GM12874 (cell line): ENCODE measurements around the gene DDX54.
A peak's percentile ranks its signal among the peaks of the same experiment; 100 is the strongest.

ENCODE experiments used
- TF ChIP-seq, protein P1 (sequence below): IDR thresholded peaks from 2 replicates; pipeline ENCODE4 v1.5.1; 2011; ENCODE audit warnings: low read depth, mild to moderate bottlenecking, control low read depth, low read length, moderate library complexity; ENCODE audit not compliant: insufficient read depth

DDX54 gene

DNA sequence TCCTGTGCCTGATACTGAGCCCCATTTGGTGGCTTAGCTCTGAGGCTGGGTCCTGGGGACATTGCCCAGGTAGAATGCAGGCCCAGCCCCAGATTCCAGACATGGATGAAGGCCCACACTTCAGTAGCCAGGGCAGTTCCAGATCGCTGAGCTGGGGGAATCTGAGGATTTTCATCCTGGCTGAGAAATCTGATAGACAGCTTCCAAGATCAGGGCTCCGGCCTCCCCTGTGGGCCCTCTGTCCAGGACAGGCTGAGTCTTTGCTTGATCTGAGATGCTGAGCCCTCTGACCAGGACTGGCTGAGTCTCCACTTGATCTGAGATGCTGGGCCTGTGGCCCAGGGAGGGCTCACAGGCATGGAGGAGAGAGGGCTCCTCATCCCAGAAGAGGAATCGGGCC lies 46.5 kb downstream of the DDX54 start:
- TF ChIP-seq, protein P1, sequence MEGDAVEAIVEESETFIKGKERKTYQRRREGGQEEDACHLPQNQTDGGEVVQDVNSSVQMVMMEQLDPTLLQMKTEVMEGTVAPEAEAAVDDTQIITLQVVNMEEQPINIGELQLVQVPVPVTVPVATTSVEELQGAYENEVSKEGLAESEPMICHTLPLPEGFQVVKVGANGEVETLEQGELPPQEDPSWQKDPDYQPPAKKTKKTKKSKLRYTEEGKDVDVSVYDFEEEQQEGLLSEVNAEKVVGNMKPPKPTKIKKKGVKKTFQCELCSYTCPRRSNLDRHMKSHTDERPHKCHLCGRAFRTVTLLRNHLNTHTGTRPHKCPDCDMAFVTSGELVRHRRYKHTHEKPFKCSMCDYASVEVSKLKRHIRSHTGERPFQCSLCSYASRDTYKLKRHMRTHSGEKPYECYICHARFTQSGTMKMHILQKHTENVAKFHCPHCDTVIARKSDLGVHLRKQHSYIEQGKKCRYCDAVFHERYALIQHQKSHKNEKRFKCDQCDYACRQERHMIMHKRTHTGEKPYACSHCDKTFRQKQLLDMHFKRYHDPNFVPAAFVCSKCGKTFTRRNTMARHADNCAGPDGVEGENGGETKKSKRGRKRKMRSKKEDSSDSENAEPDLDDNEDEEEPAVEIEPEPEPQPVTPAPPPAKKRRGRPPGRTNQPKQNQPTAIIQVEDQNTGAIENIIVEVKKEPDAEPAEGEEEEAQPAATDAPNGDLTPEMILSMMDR = no peak

DNA sequence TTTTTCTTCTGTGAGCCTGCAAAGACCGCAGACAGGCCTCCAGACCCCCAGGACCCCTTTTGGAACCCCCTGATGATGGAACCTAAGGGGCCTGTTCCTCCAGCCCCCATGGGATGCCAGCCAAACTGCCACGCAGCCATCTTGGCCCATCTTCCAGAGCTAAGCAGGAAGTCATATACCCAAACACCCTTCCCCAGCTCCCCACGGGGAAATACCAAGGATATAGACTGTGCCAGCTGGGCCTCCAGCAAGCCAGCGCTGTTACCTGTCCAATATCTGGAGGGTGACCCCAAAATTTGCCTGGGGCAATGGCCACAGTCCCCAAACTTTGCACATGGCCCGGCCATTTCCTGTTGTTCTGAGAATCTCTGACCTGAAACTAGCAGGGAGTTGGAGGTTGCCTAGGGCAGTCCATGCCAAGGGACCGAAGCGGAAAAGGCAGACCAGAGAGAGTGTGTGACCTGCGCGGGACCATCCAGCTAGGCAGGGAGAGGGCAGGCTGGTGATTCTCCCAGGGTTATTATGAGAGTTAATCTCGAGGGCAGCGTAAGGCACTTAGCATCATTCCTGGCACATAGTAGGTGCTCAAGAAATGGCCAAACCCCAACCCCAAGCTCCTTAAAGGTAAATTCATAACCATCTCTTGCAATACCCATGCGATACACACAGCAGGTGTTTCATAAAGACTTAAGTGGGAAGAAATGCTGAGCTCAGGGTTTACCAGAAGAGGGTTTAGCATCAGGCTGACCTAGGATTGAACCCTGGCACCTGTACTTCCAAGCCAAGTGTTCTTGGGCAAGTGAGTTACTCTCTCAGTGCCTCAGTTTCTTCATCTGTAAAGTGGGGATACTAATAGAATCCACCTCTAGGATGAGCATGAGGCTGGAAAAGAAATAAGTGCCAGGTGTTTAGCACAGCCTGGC lies 47.2 kb downstream of the DDX54 start:
- TF ChIP-seq, protein P1 = no peak

DNA sequence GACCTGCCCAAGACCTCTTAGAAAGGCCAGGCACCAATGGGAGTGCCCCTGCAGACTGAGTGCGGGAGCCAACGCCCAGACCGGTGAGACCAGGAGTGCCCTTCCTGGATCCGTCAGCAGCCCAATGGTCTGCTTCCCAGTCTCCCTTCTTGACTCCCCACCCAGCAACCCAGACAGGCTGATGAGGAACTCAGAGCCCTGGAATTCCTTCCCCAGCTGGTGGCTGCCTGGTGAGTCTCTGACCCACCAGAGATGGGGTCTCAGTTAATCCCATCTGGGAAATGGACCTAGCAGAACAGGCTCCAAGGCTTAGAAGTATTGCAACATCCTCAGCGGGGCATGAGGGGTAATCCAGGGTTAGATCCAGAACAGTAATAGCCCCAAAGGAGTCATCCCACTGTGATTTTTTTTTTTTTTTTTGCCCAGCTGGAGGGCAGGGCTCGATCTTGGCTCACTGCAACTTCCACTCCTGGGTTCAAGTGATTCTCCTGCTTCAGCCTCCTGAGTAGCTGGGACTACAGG lies 48.2 kb downstream of the DDX54 start:
- TF ChIP-seq, protein P1 = no peak

DNA sequence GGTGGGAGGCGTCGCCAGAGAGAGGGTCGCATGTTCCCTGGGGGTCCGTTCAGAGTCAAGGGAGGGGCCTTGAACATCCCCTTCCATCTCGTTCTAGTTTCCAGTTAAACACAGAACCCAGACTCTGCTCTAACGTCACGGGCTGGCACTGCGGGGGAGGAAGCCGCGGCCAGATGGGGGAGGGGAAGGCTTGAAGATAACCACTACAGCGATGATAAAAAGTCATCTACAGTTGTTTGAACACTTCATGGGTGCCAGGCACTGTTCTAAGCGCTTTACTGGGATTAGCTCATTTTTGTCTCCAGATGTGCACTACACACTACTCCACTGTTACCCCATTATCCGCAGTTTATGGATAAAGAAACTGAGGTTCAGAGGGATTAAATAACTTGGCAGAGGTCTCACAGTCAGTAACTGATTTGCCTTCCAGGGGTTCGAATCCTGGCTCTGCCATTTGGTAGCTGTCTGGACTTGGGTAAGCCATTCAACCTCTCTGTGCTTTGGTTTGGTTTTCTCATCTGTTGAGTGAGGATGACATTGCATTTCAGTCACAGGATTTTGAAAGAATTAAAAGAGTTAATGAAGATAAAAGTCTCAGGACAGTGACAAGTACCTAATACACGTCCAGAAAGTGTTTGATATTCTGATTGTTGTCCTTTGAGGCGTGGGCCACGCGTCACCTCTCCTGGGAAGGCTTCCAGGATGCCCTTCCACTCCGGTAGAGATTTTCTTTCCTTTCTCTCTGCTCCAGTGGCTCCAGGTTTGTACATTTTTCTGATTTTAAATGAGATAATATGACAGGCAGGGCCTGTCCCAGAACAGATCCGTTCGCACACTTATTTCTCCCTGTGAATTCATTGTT lies 48.9 kb downstream of the DDX54 start:
- TF ChIP-seq, protein P1 = no peak

DNA sequence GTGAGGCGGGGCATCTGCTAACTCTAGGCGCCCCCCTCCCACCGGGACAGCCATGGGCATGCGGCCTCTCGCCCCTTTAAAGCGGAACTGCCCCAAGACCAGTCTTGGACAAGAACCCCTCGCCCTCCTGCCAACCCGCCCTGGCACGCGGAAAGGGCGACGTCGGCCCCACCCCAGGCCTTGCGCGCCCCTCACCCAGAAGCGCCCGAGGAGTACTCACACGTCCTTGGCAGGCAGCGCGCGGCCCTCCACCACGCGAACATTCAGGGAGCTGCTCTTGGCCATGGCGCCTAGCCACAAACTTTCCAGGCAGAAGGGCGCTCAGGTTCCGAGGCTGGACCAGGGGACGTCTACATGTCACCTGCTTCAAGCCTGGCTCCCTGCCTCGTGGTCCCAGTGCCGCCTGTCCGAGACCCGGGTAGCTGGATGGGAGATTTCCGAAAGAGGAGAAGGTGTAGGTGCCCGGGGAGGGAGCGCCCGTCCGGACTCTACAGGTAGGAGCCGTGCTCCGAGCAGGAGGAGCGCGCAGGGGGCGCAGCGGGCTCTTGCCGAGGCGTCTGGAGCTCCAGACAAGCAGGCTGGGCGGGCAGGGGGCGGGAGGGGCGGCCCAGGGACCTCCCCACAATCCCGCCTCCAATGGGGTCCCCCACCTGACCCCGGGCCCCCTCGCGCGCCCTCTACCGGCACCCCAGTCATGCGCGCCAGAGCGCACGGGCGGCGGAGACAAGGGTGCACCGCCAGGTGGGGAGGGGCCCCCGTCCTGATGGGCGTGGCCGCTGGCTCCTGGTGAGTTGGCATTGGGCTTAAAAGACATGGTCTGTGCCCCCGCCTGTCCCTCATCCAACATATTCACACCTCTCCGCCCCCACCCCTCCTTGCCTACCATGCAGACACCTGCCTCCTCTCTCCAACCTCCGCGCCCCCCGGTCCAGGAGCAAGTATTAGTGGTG lies 49.8 kb downstream of the DDX54 start, which contains the start of gene RASAL1:
TSS of gene RASAL1 (minus strand) at position 584 of the 950 bp plus-strand sequence. CDS start at position 285, 299 bp downstream.
- TF ChIP-seq, protein P1 = peak; percentile 70

DNA sequence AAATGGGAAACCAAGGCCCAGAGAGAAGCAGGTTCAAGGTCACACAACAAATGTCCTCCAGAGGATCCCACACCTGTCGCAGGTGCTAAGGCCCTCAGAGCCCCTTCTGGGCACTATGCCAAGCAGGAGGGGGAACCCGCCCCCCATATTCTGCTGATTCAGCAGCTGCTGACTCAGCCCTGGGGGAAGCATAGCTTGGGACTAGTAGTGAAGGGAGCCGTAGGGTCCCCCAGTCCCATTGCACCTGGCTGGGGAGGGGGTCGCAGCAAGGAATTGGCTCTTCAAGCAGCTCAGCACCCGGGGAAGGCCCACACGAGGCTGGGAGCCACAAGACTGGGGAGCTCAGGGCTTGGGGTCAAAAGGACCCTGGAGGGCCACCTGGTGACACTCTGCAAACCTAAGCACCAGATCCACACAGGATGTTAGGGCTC lies 50.7 kb downstream of the DDX54 start:
- TF ChIP-seq, protein P1 = no peak
